Measurements from ENCODE around the gene TRMT44.

GRCh38 chr4:8433136-8433535 lies 7.4 kb upstream of the TRMT44 start:
- TF ChIP-seq, protein P1, sequence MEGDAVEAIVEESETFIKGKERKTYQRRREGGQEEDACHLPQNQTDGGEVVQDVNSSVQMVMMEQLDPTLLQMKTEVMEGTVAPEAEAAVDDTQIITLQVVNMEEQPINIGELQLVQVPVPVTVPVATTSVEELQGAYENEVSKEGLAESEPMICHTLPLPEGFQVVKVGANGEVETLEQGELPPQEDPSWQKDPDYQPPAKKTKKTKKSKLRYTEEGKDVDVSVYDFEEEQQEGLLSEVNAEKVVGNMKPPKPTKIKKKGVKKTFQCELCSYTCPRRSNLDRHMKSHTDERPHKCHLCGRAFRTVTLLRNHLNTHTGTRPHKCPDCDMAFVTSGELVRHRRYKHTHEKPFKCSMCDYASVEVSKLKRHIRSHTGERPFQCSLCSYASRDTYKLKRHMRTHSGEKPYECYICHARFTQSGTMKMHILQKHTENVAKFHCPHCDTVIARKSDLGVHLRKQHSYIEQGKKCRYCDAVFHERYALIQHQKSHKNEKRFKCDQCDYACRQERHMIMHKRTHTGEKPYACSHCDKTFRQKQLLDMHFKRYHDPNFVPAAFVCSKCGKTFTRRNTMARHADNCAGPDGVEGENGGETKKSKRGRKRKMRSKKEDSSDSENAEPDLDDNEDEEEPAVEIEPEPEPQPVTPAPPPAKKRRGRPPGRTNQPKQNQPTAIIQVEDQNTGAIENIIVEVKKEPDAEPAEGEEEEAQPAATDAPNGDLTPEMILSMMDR (IDR thresholded peaks at IDR 0.05) = no peak
- no peak for TF ChIP-seq ZFX (IDR thresholded peaks at IDR 0.05; ENCODE audit: borderline replicate concordance)
